ENCODE measurements around the gene RASSF10. TPM values are rescaled to one million over a fixed set of nuclear protein-coding genes. Genes with fewer than 3 reads are reported as not detected.

RASSF10 gene
- total RNA-seq, 2 donors from 2014 or later: 29.1 to 30.8 TPM

DNA sequence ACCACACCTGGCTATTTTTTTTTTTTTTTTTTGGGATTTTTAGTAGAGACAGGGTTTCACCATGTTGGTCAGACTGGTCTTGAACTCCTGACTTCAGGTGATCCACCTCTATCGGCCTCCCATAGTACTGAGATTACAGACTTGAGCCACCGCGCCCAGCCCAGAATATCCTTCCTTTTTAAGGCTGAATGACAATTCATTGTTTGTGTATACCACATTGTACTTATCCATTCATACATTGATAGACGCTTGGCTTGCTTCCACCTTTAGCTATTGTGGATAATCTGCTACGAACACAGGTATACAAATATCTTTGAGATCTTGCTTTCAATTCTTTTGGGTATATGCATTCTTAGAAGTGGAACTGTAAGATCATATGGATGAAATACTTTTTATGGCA lies 10.8 kb upstream of the RASSF10 start:
- no peak overlapping the region for H3K4me3 Mint-ChIP-seq
- H3K9me3 Mint-ChIP-seq: peaks cover 14% of the 10 kb centered on the region
- H3K9ac ChIP-seq (ENCODE audit: extremely low read depth, low read length, poor library complexity, severe bottlenecking): no peak overlapping the region
- H3K27me3 ChIP-seq (ENCODE audit: control insufficient read depth, insufficient read depth, low read length, poor library complexity, severe bottlenecking): peaks cover 4% of the 10 kb centered on the region
- no peaks in the 10 kb centered on the region for H3K4me1 ChIP-seq (ENCODE audit: control insufficient read depth, insufficient read depth, low read length)
- H3K27ac ChIP-seq (ENCODE audit: low read depth, low read length): no peak overlapping the region
- DNase-seq: no peak
- WGBS, 2 experiments (ENCODE audit: insufficient coverage in 1 of 2, insufficient read length in 1 of 2): 94 to 97% methylated on average over 3 to 5 of the region's 5 CpGs
- H3K27me3 Mint-ChIP-seq (ENCODE audit: insufficient read depth): peaks cover 3% of the 10 kb centered on the region
- no peak overlapping the region for H3K27ac Mint-ChIP-seq
- H3K9me3 ChIP-seq (ENCODE audit: control insufficient read depth, low read length): peaks cover 20% of the 10 kb centered on the region
- no peak overlapping the region for H3K4me3 ChIP-seq (ENCODE audit: low read length)
- no peaks in the 10 kb centered on the region for H3K36me3 ChIP-seq (ENCODE audit: control insufficient read depth, insufficient read depth, low read length)
- H3K4me1 Mint-ChIP-seq: peaks cover 7% of the 10 kb centered on the region
- H3K36me3 Mint-ChIP-seq (ENCODE audit: low read depth): peaks cover 18% of the 10 kb centered on the region
- TF ChIP-seq, protein P1, sequence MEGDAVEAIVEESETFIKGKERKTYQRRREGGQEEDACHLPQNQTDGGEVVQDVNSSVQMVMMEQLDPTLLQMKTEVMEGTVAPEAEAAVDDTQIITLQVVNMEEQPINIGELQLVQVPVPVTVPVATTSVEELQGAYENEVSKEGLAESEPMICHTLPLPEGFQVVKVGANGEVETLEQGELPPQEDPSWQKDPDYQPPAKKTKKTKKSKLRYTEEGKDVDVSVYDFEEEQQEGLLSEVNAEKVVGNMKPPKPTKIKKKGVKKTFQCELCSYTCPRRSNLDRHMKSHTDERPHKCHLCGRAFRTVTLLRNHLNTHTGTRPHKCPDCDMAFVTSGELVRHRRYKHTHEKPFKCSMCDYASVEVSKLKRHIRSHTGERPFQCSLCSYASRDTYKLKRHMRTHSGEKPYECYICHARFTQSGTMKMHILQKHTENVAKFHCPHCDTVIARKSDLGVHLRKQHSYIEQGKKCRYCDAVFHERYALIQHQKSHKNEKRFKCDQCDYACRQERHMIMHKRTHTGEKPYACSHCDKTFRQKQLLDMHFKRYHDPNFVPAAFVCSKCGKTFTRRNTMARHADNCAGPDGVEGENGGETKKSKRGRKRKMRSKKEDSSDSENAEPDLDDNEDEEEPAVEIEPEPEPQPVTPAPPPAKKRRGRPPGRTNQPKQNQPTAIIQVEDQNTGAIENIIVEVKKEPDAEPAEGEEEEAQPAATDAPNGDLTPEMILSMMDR (conservative IDR thresholded peaks at IDR 0.05): no peak

DNA sequence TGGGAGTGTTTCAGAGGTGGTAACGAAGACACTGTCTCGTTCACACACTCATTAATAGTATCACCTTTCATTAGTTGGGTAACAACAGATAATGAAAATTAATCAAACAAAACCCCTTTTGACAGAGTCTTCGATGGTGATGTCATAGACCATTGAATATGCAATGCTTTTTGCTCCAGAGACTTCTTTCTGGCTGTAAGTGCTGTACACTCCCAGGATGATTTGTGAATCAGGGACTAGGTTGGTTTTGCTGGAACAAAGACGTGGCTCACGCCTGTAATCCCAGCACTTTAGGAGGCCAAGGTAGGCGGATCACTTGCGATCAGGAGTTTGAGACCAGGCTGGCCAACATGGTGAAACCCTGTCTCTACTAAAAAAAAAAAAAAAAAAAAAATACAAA lies 9.5 kb upstream of the RASSF10 start:
- Histone ChIP-seq H3K36me3 (ENCODE audit: control insufficient read depth, insufficient read depth, low read length) (no peaks in the 10 kb centered on the region), H3K27me3 (ENCODE audit: control insufficient read depth, insufficient read depth, low read length, poor library complexity, severe bottlenecking) (no peaks in the 10 kb centered on the region), H3K9me3 (ENCODE audit: control insufficient read depth, low read length) (peaks cover 20% of the 10 kb centered on the region), H3K9ac (ENCODE audit: extremely low read depth, low read length, poor library complexity, severe bottlenecking) (no peak overlapping the region), H3K27ac (ENCODE audit: low read depth, low read length) (no peak overlapping the region), H3K4me3 (ENCODE audit: low read length) (no peak overlapping the region), H3K4me1 (ENCODE audit: control insufficient read depth, insufficient read depth, low read length) (no peaks in the 10 kb centered on the region)
- no peak overlapping the region for H3K4me3 Mint-ChIP-seq
- peaks cover 25% of the 10 kb centered on the region for H3K36me3 Mint-ChIP-seq (ENCODE audit: low read depth)
- H3K27me3 Mint-ChIP-seq (ENCODE audit: insufficient read depth): peaks cover 5% of the 10 kb centered on the region
- 87 to 92% methylated on average over 4 to 6 of the region's 7 CpGs for WGBS, 2 experiments (ENCODE audit: insufficient coverage in 1 of 2, insufficient read length in 1 of 2)
- H3K27ac Mint-ChIP-seq: no peak overlapping the region
- H3K4me1 Mint-ChIP-seq: peaks cover 15% of the 10 kb centered on the region
- TF ChIP-seq, protein P1 (conservative IDR thresholded peaks at IDR 0.05): no peak
- DNase-seq: no peak
- peaks cover 14% of the 10 kb centered on the region for H3K9me3 Mint-ChIP-seq

DNA sequence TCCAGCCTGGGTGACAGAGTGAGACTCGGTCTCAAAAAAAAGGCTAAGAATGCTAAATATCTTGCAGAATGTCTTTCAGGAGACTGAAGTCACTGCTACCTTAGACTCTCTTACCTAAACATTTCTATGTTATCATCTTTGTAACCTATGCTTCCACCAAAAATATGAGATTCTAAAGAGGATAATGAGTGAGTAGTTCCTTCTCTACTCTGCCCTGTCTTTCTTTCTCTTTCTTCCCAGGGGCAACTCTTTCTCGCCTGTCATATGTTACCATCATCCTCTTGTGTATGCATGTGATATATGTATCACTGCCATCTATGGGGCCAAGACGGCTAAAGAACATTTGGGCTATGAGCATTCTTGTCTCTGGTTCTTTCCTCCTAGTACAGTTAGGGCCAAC lies 9.0 kb upstream of the RASSF10 start:
- Histone ChIP-seq H3K27ac (ENCODE audit: low read depth, low read length) (no peak overlapping the region), H3K27me3 (ENCODE audit: control insufficient read depth, insufficient read depth, low read length, poor library complexity, severe bottlenecking) (no peaks in the 10 kb centered on the region), H3K36me3 (ENCODE audit: control insufficient read depth, insufficient read depth, low read length) (no peaks in the 10 kb centered on the region), H3K4me1 (ENCODE audit: control insufficient read depth, insufficient read depth, low read length) (no peaks in the 10 kb centered on the region), H3K4me3 (ENCODE audit: low read length) (no peak overlapping the region), H3K9me3 (ENCODE audit: control insufficient read depth, low read length) (peaks cover 20% of the 10 kb centered on the region), H3K9ac (ENCODE audit: extremely low read depth, low read length, poor library complexity, severe bottlenecking) (no peak overlapping the region)
- H3K36me3 Mint-ChIP-seq (ENCODE audit: low read depth): peaks cover 26% of the 10 kb centered on the region
- H3K27me3 Mint-ChIP-seq (ENCODE audit: insufficient read depth): peaks cover 8% of the 10 kb centered on the region
- DNase-seq: no peak
- H3K4me1 Mint-ChIP-seq: peaks cover 15% of the 10 kb centered on the region
- H3K9me3 Mint-ChIP-seq: peaks cover 14% of the 10 kb centered on the region
- WGBS, 2 experiments (ENCODE audit: insufficient coverage in 1 of 2, insufficient read length in 1 of 2): 90 to 100% methylated on average over 1 to 3 of the region's 3 CpGs
- TF ChIP-seq, protein P1 (conservative IDR thresholded peaks at IDR 0.05): no peak
- no peak overlapping the region for H3K27ac Mint-ChIP-seq
- H3K4me3 Mint-ChIP-seq: no peak overlapping the region
